Transverse colon (tissue), 4 donors: ENCODE results near the gene NAV3.

Experiments used
- CTCF ChIP-seq, 5 experiments: fragments of 200-600 bp in 3 of 5; fragments of 450-650 bp in 2 of 5; sonication (generic) in 3 of 5; IDR thresholded peaks; 1 replicate in 2 of 5; 2 replicates in 3 of 5; pipeline ENCODE4 v1.5.1; 2016 to 2017; ENCODE audit warnings: antibody characterized with exemption in 5 of 5, inconsistent platforms in 3 of 5, mild to moderate bottlenecking in 2 of 5, moderate library complexity in 1 of 5
- POLR2A ChIP-seq: fragments of 450-650 bp; IDR thresholded peaks from one replicate; pipeline ENCODE4 v1.6.1; 2016; ENCODE audit warnings: antibody characterized with exemption, mild to moderate bottlenecking, moderate library complexity
- POLR2AphosphoS5 ChIP-seq, 3 donors: sonication (generic); formaldehyde crosslinking; IDR thresholded peaks; one replicate each; pipeline ENCODE4 v1.6.1; 2016; ENCODE audit warnings: antibody characterized with exemption in 3 of 3

GRCh38 chr12:77847060-77847541 is 16.4 kb downstream of the NAV3 start:
- TF ChIP-seq POLR2AphosphoS5 (IDR thresholded peaks at IDR 0.05) (no peak), CTCF (IDR thresholded peaks at IDR 0.05) (no peak), POLR2A (no peak)
